Esophagus muscularis mucosa (tissue), 3 donors: ENCODE data around the gene PPP1R3C.

Experiments
- CTCF ChIP-seq, 3 experiments: fragments of 200-600 bp in 2 of 3; fragments of 450-650 bp in 1 of 3; sonication (generic) in 2 of 3; IDR thresholded peaks; one replicate each; pipeline ENCODE4 v1.5.1; 2017 to 2019; ENCODE audit warnings: antibody characterized with exemption in 3 of 3, mild to moderate bottlenecking in 2 of 3, moderate library complexity in 1 of 3
- POLR2A ChIP-seq: fragments of 450-650 bp; IDR thresholded peaks from one replicate; pipeline ENCODE4 v1.6.1; 2017; ENCODE audit warnings: antibody characterized with exemption, moderate library complexity, mild to moderate bottlenecking, low read depth
- POLR2AphosphoS5 ChIP-seq, 2 donors: sonication (generic); formaldehyde crosslinking; IDR thresholded peaks; one replicate each; pipeline ENCODE4 v1.6.1; 2017; ENCODE audit warnings: antibody characterized with exemption in 2 of 2

GRCh38 chr10:91589015-91589657 is 43.7 kb downstream of the PPP1R3C start:
- TF ChIP-seq POLR2A (no peak), POLR2AphosphoS5 (IDR thresholded peaks at IDR 0.05) (peak; percentile 87 to 91), CTCF (IDR thresholded peaks at IDR 0.05) (no peak)
